GM12891 (cell line): ENCODE measurements around the gene TJP2.

Experiments used
- DNase-seq: peaks from one replicate; pipeline ENCODE4 v3.0.0; 2011; ENCODE audit warnings: low spot score; ENCODE audit not compliant: insufficient read length
- FAIRE-seq: peaks from 2 replicates; lab custom pipeline; 2011; peaks lifted over from hg19 to GRCh38; lab: Jason Lieb, UNC
- PAX5 ChIP-seq: IDR thresholded peaks from 2 replicates; pipeline ENCODE4 v1.6.1; 2011; ENCODE audit warnings: low read length, moderate library complexity, mild to moderate bottlenecking; ENCODE audit not compliant: insufficient read depth, severe bottlenecking
- POLR2A ChIP-seq: IDR thresholded peaks from 2 replicates; pipeline ENCODE4 v1.6.1; 2011; ENCODE audit warnings: low read depth, low read length, control low read depth
- POLR2AphosphoS5 ChIP-seq: IDR thresholded peaks from 2 replicates; pipeline ENCODE4 v1.6.1; 2011; ENCODE audit warnings: low read depth, low read length, control low read depth
- POU2F2 ChIP-seq: IDR thresholded peaks from 2 replicates; pipeline ENCODE4 v1.6.1; 2011; ENCODE audit warnings: low read depth, mild to moderate bottlenecking, control low read depth, low read length, moderate library complexity
- SPI1 ChIP-seq: IDR thresholded peaks from 2 replicates; pipeline ENCODE4 v1.6.1; 2011; ENCODE audit warnings: low read depth, low read length, control low read depth
- TAF1 ChIP-seq: IDR thresholded peaks from 2 replicates; pipeline ENCODE4 v1.6.1; 2011; ENCODE audit warnings: low read depth, low read length, control low read depth

Gene TJP2

DNA sequence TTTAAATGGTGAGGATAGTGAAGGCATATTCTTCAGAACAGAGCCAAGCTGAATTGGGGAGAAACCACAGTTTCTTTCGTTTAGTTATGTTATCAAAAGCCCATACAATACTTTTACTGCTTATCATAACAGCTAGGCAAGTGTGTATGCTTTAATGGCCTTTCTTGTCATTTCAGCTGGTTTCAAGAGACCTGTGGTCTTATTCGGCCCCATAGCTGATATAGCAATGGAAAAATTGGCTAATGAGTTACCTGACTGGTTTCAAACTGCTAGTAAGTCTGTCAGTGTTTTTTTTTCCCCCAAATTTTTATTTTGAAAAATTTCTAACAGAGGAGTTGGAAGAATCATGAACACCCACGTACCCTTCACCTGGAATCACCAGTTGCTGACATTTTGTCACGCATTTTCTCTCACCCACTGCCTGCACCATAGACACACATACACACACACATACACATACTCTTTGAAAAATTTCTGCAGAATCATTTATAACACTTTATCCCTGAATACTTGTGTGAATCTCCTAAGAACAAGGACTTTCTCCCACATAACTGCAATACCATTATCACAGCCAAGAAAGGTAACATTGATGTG, 63.7 kb downstream of the TJP2 start:
- no peak for DNase-seq
- TF ChIP-seq POLR2AphosphoS5 = no peak
- no peak for FAIRE-seq

DNA sequence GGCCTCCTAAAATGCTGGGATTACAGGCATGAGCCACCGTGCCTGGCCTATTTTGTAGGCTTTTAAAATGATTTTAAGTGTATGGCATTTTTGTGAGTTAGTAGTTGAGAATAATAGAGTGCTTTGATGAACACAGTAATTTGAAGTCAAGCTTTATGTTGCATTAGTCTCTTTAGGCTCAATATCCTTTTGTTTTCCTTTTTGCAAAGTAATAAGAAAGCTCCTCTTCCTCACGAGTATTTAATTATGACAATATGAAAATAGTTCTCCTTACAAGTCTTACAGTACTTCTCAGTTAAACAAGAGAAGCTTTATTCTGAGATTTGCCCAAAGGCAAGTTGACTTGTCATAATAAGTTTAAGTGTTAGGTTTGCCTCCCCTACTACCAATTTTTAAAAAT, 69.0 kb downstream of the TJP2 start:
- FAIRE-seq (no peak), DNase-seq (no peak)
- TF ChIP-seq PAX5 = no peak
- TF ChIP-seq SPI1 = no peak
- TF ChIP-seq TAF1 = no peak
- TF ChIP-seq POLR2AphosphoS5 = no peak
- no peak for TF ChIP-seq POU2F2
- TF ChIP-seq POLR2A = no peak

DNA sequence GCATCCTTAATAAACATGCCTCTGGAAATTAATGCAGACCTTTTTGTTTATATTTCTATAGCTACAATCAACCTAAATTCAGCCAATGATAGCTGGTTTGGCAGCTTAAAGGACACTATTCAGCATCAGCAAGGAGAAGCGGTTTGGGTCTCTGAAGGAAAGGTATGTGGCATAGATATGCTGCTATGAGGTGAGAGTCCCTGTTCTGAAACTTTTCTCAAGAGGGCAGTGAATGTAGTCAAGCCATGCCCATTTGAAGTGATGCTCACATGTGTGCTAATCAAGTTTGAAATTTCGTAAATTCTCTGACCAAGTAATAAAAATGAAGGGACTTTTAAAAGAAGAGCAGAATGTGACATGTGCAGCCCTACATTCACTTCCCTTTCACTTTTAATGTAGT, 72.6 kb downstream of the TJP2 start:
- DNase-seq = no peak
- no peak for FAIRE-seq
- TF ChIP-seq SPI1 (no peak), POLR2A (no peak), POLR2AphosphoS5 (no peak), POU2F2 (no peak)

DNA sequence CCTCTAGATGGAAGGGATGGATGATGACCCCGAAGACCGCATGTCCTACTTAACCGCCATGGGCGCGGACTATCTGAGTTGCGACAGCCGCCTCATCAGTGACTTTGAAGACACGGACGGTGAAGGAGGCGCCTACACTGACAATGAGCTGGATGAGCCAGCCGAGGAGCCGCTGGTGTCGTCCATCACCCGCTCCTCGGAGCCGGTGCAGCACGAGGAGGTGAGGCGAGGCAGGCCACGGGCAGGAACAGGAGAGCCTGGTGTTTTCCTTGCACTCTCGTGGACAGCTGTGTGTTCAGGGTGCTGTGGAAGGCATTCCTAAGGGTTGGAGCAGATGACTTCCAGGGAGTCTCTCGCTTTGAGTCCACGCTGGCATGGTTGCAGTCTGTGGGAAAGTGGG, 73.9 kb downstream of the TJP2 start:
- DNase-seq (no peak), FAIRE-seq (no peak)
- no peak for TF ChIP-seq PAX5
- TF ChIP-seq TAF1 = no peak
- TF ChIP-seq POLR2AphosphoS5 = no peak
- TF ChIP-seq POU2F2 = no peak
- no peak for TF ChIP-seq SPI1
- TF ChIP-seq POLR2A = no peak

DNA sequence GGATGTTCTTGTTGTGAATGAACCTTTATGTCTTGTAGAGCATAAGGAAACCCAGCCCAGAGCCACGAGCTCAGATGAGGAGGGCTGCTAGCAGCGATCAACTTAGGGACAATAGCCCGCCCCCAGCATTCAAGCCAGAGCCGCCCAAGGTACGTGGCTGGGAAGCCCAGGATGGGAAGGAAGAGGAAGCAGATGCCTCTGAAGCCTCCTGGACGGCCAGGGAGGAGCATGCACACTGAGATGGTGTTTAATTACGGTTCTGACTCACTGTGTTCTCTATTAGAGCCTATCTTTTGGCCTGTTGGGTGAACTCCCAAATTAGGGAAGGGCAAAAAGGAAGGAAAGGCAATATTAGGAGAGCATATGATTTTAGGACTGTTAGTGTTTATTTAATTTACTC, 75.3 kb downstream of the TJP2 start:
- FAIRE-seq = no peak
- TF ChIP-seq TAF1 (no peak), SPI1 (no peak), PAX5 (no peak), POLR2A (no peak), POLR2AphosphoS5 (no peak), POU2F2 (no peak)
- no peak for DNase-seq

DNA sequence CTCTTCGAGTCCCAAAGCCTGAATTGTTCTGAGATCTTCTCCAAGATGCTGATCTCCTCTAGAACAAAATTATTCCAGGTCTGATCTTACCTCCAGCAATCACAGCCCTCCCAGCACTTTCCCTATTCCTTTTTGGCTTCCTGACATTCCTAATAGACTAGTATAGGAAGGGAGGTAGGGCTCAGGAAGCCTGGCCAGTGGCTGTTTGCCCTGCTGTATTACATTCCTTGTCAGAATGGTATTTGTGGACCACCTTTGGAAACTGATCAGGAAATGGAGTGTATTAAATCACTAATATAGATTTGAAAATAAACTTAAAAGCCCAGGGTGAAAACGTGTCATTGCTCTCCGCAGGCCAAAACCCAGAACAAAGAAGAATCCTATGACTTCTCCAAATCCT, 76.6 kb downstream of the TJP2 start:
- FAIRE-seq (no peak), DNase-seq (no peak)
- TF ChIP-seq SPI1 (no peak), POLR2AphosphoS5 (no peak), PAX5 (no peak), TAF1 (no peak), POLR2A (no peak)

DNA sequence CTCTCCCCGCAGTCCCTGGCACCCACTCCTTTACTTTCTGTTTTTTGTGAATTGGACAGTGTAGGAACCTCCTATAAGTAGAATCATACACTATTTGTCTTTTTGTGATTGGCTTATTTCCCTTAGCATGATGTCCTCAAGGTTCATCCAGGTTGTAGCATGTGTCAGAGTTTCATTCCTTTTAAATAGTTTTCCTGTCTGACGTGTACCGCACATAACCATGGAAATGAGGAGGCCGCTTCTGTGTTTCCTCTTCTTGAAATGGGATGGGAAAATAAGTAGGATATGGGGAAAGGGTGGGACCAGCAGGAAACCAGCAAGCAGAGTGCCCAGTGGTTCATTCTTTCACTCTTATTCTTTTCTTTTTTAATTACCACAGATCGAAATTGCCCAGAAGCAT, 78.4 kb downstream of the TJP2 start:
- no peak for FAIRE-seq
- DNase-seq = no peak

DNA sequence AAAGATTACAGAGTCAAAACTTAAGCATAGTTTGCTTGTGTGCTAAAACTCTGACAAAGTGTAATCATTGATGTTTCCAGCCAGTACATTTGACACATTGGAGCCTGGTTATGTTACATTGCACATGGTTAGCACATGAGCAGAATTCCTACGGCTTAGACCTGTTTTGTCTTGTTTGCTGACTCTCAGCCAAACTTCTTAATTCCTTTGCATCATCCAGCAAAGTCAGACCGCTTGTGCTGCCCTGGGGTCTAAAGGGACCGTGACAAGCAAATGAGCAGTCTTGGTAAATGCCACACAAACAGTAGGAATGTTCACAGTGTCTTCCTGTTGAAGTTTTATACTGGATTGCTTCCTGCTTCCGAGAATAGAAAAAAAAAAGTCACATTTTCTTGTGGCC, 79.0 kb downstream of the TJP2 start:
- TF ChIP-seq PAX5 (no peak), SPI1 (no peak), POLR2A (no peak), TAF1 (no peak), POLR2AphosphoS5 (no peak), POU2F2 (no peak)
- DNase-seq (no peak), FAIRE-seq (no peak)

More for the DNA sequence above, 78.4 kb downstream of the TJP2 start:
- TF ChIP-seq PAX5 = no peak
- no peak for TF ChIP-seq POU2F2
- no peak for TF ChIP-seq SPI1
- TF ChIP-seq TAF1 = no peak
- TF ChIP-seq POLR2AphosphoS5 = no peak
- no peak for TF ChIP-seq POLR2A

DNA sequence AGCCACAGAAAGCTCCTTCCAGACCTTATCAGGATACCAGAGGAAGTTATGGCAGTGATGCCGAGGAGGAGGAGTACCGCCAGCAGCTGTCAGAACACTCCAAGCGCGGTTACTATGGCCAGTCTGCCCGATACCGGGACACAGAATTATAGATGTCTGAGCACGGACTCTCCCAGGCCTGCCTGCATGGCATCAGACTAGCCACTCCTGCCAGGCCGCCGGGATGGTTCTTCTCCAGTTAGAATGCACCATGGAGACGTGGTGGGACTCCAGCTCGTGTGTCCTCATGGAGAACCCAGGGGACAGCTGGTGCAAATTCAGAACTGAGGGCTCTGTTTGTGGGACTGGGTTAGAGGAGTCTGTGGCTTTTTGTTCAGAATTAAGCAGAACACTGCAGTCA, 80.1 kb downstream of the TJP2 start:
- DNase-seq (no peak), FAIRE-seq (no peak)
- TF ChIP-seq POLR2A (no peak), SPI1 (no peak), POLR2AphosphoS5 (no peak), TAF1 (no peak)

DNA sequence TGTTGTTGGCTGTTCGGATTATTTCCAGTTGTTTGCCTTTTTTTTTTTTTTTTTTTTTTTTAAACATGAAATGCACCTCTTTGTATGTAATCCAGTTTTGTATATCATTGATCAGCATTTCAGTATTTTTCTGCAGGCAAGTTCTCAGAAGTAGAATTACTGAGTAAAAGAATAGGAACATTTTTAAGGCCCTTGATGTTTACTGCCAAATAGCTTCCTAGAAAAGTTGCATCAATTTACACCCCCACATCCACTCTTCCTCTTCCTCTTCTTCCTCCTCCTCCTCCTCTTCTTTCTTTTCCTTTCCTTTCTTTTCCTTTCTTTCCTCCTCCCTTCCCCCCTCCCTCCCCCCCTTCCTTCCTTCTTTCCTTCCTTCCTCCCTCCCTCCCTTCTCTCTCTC, 81.5 kb downstream of the TJP2 start:
- no peak for TF ChIP-seq POLR2AphosphoS5
- TF ChIP-seq SPI1 = no peak
- no peak for TF ChIP-seq PAX5
- TF ChIP-seq TAF1 = no peak
- TF ChIP-seq POLR2A = no peak
- TF ChIP-seq POU2F2 = no peak
- FAIRE-seq (no peak), DNase-seq (no peak)

DNA sequence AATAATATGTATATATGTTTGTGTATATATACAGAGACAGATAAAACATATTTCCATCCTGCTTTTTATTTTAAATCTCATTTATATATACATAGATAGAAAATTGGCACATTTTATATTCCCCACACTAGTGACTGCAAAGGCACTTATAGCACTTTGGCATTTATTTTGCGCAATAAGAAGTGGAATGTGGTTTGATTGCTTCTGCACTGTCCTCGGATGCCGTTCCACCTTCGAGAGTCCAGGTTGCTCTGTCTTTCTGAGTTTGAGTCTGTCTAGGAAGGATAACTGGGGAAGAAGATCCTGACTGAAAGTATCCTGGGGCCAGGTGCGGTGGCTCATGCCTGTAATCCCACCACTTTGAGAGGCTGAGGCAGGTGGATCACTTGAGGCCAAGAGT, 84.5 kb downstream of the TJP2 start:
- FAIRE-seq (no peak), DNase-seq (no peak)
- TF ChIP-seq SPI1 (no peak), POLR2AphosphoS5 (no peak), POLR2A (no peak), POU2F2 (no peak), TAF1 (no peak), PAX5 (no peak)

DNA sequence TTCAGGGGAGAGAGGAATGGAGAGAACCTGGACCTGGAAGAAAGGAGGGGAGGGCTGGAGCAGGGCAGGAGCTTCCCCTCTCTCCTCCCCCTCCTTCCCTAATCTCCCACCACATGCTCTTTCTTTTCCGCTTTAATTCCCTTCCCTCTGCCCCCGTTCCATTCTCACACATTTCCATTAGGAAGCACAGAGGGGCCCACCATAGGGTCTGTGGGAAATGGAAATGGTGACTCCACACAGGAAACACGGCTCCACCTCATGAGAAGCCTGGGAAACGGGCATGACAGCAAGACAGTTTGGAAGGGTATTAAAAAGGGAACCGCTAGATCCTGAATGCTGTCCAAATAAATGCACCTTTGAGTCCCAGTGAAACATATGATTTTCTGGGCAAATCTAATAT, 86.1 kb downstream of the TJP2 start:
- FAIRE-seq = no peak
- TF ChIP-seq SPI1 (no peak), POLR2AphosphoS5 (no peak), POLR2A (no peak), TAF1 (no peak), PAX5 (no peak), POU2F2 (no peak)

More for the DNA sequence above, 86.1 kb downstream of the TJP2 start:
- DNase-seq = no peak
